Thoracic aorta (tissue), 2 donors: ENCODE measurements around the gene PTPN22. TPM values are rescaled to one million over a fixed set of nuclear protein-coding genes. Genes with fewer than 3 reads are reported as not detected.

Experiments used
- ATAC-seq: fragments of 150-250 bp; one replicate; pipeline ENCODE4 v1.8.0; 2017; ENCODE audit warnings: low read depth; ENCODE audit not compliant: insufficient number of reproducible peaks, low FRiP score
- DNase-seq: peaks from one replicate; pipeline ENCODE4 v3.0.0-alpha.2; 2020; ENCODE audit warnings: low spot score
- H3K27ac ChIP-seq, 2 donors: fragments of 200-600 bp; sonication (generic); 1 replicate in 1 of 2; 2 replicates in 1 of 2; pipeline ENCODE4 v1.5.1; 2016; ENCODE audit warnings: mild to moderate bottlenecking in 2 of 2, moderate library complexity in 2 of 2
- H3K27me3 ChIP-seq: fragments of 200-600 bp; sonication (generic); replicated peaks from 2 replicates; pipeline ENCODE4 v1.6.0; 2016; ENCODE audit warnings: mild to moderate bottlenecking; ENCODE audit not compliant: insufficient read depth
- H3K36me3 ChIP-seq: fragments of 200-600 bp; sonication (generic); one replicate; pipeline ENCODE4 v1.5.1; 2016
- H3K4me1 ChIP-seq, 2 donors: fragments of 200-600 bp; sonication (generic); 1 replicate in 1 of 2; 2 replicates in 1 of 2; pipeline versions ENCODE4 v1.5.1 to v1.6.0; 2016; ENCODE audit warnings: low read depth in 2 of 2, mild to moderate bottlenecking in 1 of 2; ENCODE audit not compliant: control insufficient read depth in 1 of 2
- H3K4me3 ChIP-seq: fragments of 200-600 bp; sonication (generic); 2 replicates; pipeline ENCODE4 v1.5.1; 2016; ENCODE audit warnings: mild to moderate bottlenecking
- H3K9me3 ChIP-seq: fragments of 200-600 bp; sonication (generic); 2 replicates; pipeline ENCODE4 v1.5.1; 2016
- CTCF ChIP-seq: fragments of 200-600 bp; sonication (generic); IDR thresholded peaks from one replicate; pipeline ENCODE4 v1.5.1; 2019; ENCODE audit warnings: antibody characterized with exemption
- total RNA-seq, 2 donors: library from RNA; depleted of rRNA; stranded (reverse); fragments of >200 nt; gene quantifications; one replicate each; pipeline versions ENCODE4 v1.1.0 to v1.2.3, GENCODE V29; 2016

PTPN22 gene
- total RNA-seq, 2 donors from 2014 or later: 6.6 to 8.1 TPM

DNA sequence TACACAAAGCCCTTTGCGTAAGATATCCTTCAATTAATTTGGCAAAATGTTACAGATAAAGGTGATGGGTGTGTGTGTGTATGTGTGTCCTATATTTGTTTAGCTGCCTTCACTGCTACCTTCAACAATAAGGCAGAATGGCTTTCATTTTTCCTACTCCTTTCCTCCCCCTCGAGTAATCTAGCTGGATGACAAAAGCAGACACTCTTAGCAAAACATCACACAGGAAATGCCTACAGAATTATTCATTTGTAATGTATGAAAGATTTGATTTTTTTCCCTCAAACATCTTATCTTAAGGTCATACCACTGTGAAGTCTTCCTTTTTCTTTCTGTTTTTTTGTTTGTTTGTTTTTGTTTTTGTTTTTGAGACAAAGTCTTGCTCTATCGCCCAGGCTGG is 10.6 kb downstream of the PTPN22 start:
- Histone ChIP-seq H3K27me3 (no peaks in the 10 kb centered on the region), H3K4me1 (peaks cover 2 to 6% of the 10 kb centered on the region in 2 donors), H3K4me3 (no peak overlapping the region), H3K27ac (no peak overlapping the region), H3K36me3 (no peaks in the 10 kb centered on the region), H3K9me3 (no peaks in the 10 kb centered on the region)
- ATAC-seq (no peak), DNase-seq (no peak)
- TF ChIP-seq CTCF: no peak

DNA sequence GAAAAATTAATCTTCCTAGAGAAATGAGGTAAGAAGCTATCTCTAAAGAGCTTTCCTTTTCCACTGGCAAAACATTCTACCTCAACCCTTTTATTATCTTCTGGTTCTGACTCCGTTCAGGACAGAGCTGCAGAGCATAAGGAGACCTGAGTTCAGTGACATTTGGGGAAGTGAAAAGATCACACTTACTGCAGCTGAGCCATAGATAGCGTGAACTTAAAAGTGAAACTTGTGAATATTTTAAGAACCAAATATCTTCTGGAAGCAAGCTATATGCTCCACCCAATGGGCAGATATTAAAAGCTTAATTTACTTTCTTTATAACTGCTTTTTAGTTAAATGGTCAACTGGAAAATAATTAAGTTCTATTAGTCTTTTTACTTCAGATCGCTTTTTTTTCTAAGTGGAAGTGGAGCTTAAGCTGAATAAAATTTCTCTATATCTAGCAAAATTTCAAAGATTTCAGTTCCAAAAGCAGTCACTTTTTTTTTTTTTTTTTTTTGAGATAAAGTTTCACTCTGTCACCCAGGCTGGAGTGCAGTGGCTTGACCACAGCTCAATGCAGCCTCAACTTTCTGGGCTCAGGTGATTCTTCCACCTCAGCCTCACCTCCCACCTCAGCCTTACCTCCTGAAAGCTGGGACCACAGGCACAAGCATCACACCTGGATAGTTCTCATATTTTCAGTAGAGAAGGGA is 11.9 kb downstream of the PTPN22 start:
- no peak for TF ChIP-seq CTCF
- no peaks in the 10 kb centered on the region for H3K36me3 ChIP-seq
- no peaks in the 10 kb centered on the region for H3K9me3 ChIP-seq
- DNase-seq: no peak
- no peak overlapping the region for H3K4me3 ChIP-seq
- H3K27ac ChIP-seq: no peak overlapping the region
- no peak for ATAC-seq
- H3K27me3 ChIP-seq: no peaks in the 10 kb centered on the region
- peaks cover 2 to 6% of the 10 kb centered on the region in 2 donors for H3K4me1 ChIP-seq

GRCh38 chr1:113858982-113859381 is 12.5 kb downstream of the PTPN22 start:
- Histone ChIP-seq H3K27me3 (no peaks in the 10 kb centered on the region), H3K27ac (no peak overlapping the region), H3K9me3 (no peaks in the 10 kb centered on the region), H3K4me3 (no peak overlapping the region), H3K4me1 (peaks cover 2 to 6% of the 10 kb centered on the region in 2 donors), H3K36me3 (no peaks in the 10 kb centered on the region)
- TF ChIP-seq CTCF: no peak
- ATAC-seq: no peak
- DNase-seq: no peak

DNA sequence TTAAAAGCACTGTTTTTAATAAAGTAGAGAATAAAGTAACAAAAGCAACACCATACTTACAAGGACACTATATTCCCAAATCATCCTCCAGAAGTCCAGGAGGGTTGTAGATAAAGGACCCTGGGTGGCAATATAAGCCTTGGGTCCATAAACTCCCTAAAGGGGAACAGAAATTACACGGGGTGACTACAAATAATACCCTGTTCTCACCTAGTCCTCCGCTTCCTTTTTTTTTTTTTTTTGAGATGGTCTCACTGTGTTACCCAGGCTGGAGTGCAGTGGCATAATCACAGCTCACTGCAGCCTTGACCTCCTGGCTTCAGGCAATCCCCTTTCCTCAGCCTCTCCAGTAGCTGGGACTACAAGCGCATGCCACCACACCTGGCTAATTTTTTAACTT is 13.1 kb downstream of the PTPN22 start:
- Histone ChIP-seq H3K27ac (no peak overlapping the region), H3K4me3 (no peak overlapping the region), H3K9me3 (no peaks in the 10 kb centered on the region), H3K27me3 (no peaks in the 10 kb centered on the region), H3K4me1 (peaks cover 2 to 6% of the 10 kb centered on the region in 2 donors), H3K36me3 (no peaks in the 10 kb centered on the region)
- DNase-seq (no peak), ATAC-seq (no peak)
- TF ChIP-seq CTCF: no peak

DNA sequence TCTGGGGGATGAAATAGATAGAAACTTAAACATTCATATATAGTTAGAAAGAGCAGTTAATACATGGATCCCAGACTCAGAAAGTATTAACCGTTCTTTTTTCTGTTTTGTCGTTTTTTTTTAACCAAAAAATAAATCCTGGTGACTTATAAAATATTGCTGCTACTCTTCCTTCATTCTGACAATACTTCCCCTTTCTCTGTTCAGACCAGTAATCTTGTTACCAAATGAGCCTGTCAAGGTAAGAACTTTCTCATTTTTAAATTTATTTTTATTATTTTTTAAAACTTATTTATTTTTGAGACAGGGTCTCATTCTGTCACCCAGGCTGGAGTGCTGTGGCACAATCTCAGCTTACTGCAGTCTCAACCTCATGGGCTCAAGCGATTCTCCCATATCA is 13.7 kb downstream of the PTPN22 start:
- Histone ChIP-seq H3K36me3 (no peaks in the 10 kb centered on the region), H3K27ac (no peak overlapping the region), H3K27me3 (no peaks in the 10 kb centered on the region), H3K4me3 (no peak overlapping the region), H3K4me1 (peaks cover 2 to 6% of the 10 kb centered on the region in 2 donors), H3K9me3 (no peaks in the 10 kb centered on the region)
- no peak for DNase-seq
- no peak for TF ChIP-seq CTCF
- no peak for ATAC-seq
